Uterus (tissue), 4 donors: ENCODE measurements around the gene FAM162A. TPM values are rescaled to one million over a fixed set of nuclear protein-coding genes. Genes with fewer than 3 reads are reported as not detected.

ENCODE experiments used
- DNase-seq, 2 donors: peaks; one replicate each; pipeline ENCODE4 v3.0.0-alpha.2; 2019 to 2020
- H3K27ac ChIP-seq, 2 donors: fragments of 200-600 bp; sonication (generic); 1 replicate in 1 of 2; 2 replicates in 1 of 2; pipeline ENCODE4 v1.5.1; 2016 to 2018
- H3K27me3 ChIP-seq, 2 donors: fragments of 200-600 bp; sonication (generic); one replicate each; pipeline ENCODE4 v1.5.1; 2018 to 2019; ENCODE audit warnings: control low read depth in 1 of 2
- H3K36me3 ChIP-seq, 2 donors: fragments of 200-600 bp; sonication (generic); one replicate each; pipeline ENCODE4 v1.5.1; 2019; ENCODE audit warnings: control low read depth in 1 of 2
- H3K4me1 ChIP-seq, 2 donors: fragments of 200-600 bp; sonication (generic); one replicate each; pipeline ENCODE4 v1.5.1; 2018 to 2019; ENCODE audit warnings: control low read depth in 1 of 2
- H3K4me3 ChIP-seq, 2 donors: fragments of 200-600 bp; sonication (generic); 1 replicate in 1 of 2; 2 replicates in 1 of 2; pipeline ENCODE4 v1.5.1; 2018 to 2019; ENCODE audit warnings: mild to moderate bottlenecking in 1 of 2
- H3K9me3 ChIP-seq, 2 donors: fragments of 200-600 bp; sonication (generic); one replicate each; pipeline ENCODE4 v1.5.1; 2019; ENCODE audit warnings: control low read depth in 1 of 2
- CTCF ChIP-seq, 4 experiments: fragments of 200-600 bp in 2 of 4; fragments of 450-650 bp in 2 of 4; sonication (generic) in 2 of 4; IDR thresholded peaks; one replicate each; pipeline ENCODE4 v1.5.1; 2016 to 2019; ENCODE audit warnings: antibody characterized with exemption in 4 of 4, mild to moderate bottlenecking in 2 of 4, moderate library complexity in 1 of 4
- POLR2A ChIP-seq, 2 donors: fragments of 450-650 bp; IDR thresholded peaks; one replicate each; pipeline ENCODE4 v1.6.1; 2016; ENCODE audit warnings: antibody characterized with exemption in 2 of 2, mild to moderate bottlenecking in 1 of 2, moderate library complexity in 1 of 2
- intact Hi-C: fragments of 100-400 bp; cut with DNase I; formaldehyde crosslinking; loops from one replicate; pipeline ENCODE4 v1.15.1; 2023; ENCODE audit warnings: low total_unique reads
- total RNA-seq, 4 donors: library from RNA; depleted of rRNA in 3 of 4; stranded (reverse); fragments of >200 nt in 3 of 4; gene quantifications; one replicate each; pipeline versions ENCODE4 v1.1.0 to v1.2.4, GENCODE V29; 2014 to 2023
- donor health status: DM: yes; HTN: yes; CAD: no.

FAM162A gene
- total RNA-seq, 4 donors from 2014 or later: 17.6 to 99.9 (median 31.0) TPM

GRCh38 chr3:122403489-122403888, 19.5 kb downstream of the FAM162A start:
- no peak overlapping the region for H3K27ac ChIP-seq
- TF ChIP-seq POLR2A (IDR thresholded peaks at IDR 0.05) (no peak), CTCF (IDR thresholded peaks at IDR 0.05) (no peak)
- no peak overlapping the region for H3K4me3 ChIP-seq
- H3K4me1 ChIP-seq: no peaks in the 10 kb centered on the region
- intact Hi-C loops: no loop called here
- no peak for DNase-seq
- H3K27me3 ChIP-seq: no peaks in the 10 kb centered on the region
- no peaks in the 10 kb centered on the region for H3K36me3 ChIP-seq
- H3K9me3 ChIP-seq: no peaks in the 10 kb centered on the region

GRCh38 chr3:122405015-122405414, 21.0 kb downstream of the FAM162A start:
- Histone ChIP-seq H3K4me3 (no peak overlapping the region), H3K27ac (no peak overlapping the region), H3K36me3 (no peaks in the 10 kb centered on the region), H3K27me3 (no peaks in the 10 kb centered on the region), H3K9me3 (no peaks in the 10 kb centered on the region), H3K4me1 (no peaks in the 10 kb centered on the region)
- DNase-seq: no peak
- intact Hi-C loops: no loop called here
- no peak for TF ChIP-seq CTCF (IDR thresholded peaks at IDR 0.05)

GRCh38 chr3:122406198-122406597, 22.2 kb downstream of the FAM162A start:
- H3K27me3 ChIP-seq: no peaks in the 10 kb centered on the region
- no peaks in the 10 kb centered on the region for H3K9me3 ChIP-seq
- intact Hi-C loops: no loop called here
- TF ChIP-seq CTCF (IDR thresholded peaks at IDR 0.05) (no peak), POLR2A (IDR thresholded peaks at IDR 0.05) (no peak)
- no peak overlapping the region for H3K27ac ChIP-seq
- H3K36me3 ChIP-seq: no peaks in the 10 kb centered on the region
- no peaks in the 10 kb centered on the region for H3K4me1 ChIP-seq
- no peak overlapping the region for H3K4me3 ChIP-seq
- DNase-seq: no peak

- no peak for DNase-seq
- intact Hi-C loops: no loop called here
Measured at GRCh38 chr3:122407946-122408345, 24.0 kb downstream of the FAM162A start.

GRCh38 chr3:122409446-122409845, 25.5 kb downstream of the FAM162A start:
- DNase-seq: no peak
- Histone ChIP-seq H3K4me1 (no peaks in the 10 kb centered on the region), H3K36me3 (no peaks in the 10 kb centered on the region), H3K27ac (no peak overlapping the region), H3K9me3 (no peaks in the 10 kb centered on the region), H3K27me3 (no peaks in the 10 kb centered on the region), H3K4me3 (no peak overlapping the region)
- TF ChIP-seq CTCF (IDR thresholded peaks at IDR 0.05) (no peak), POLR2A (IDR thresholded peaks at IDR 0.05) (no peak)
- intact Hi-C loops: no loop called here

More at GRCh38 chr3:122407946-122408345, 24.0 kb downstream of the FAM162A start:
- TF ChIP-seq CTCF (IDR thresholded peaks at IDR 0.05) (no peak), POLR2A (IDR thresholded peaks at IDR 0.05) (no peak)
- H3K27me3 ChIP-seq: no peaks in the 10 kb centered on the region
- no peak overlapping the region for H3K4me3 ChIP-seq
- H3K9me3 ChIP-seq: no peaks in the 10 kb centered on the region
- no peak overlapping the region for H3K27ac ChIP-seq
- no peaks in the 10 kb centered on the region for H3K36me3 ChIP-seq
- H3K4me1 ChIP-seq: no peaks in the 10 kb centered on the region
